SK-N-SH (cell line): ENCODE measurements around the gene MCM10. TPM values are rescaled to one million over a fixed set of nuclear protein-coding genes. Genes with fewer than 3 reads are reported as not detected.

Experiments
- CTCF ChIA-PET: fragments of 300-600, 350-600 bp; formaldehyde crosslinking; extraction: SDS; loops from one replicate; lab custom pipeline; 2021; lab: Yijun Ruan, JAX
- POLR2A ChIA-PET: fragments of 350-600 bp; sonication (Branson Sonifier 250); formaldehyde crosslinking; extraction: SDS; loops from one replicate; lab custom pipeline; 2020; ENCODE audit warnings: antibody characterized with exemption, inconsistent platforms; lab: Yijun Ruan, JAX
- DNase-seq: peaks from one replicate; pipeline ENCODE4 v3.0.0; 2012
- H2AFZ ChIP-seq: fragments of 200-600 bp; sonication (generic); 2 replicates; pipeline ENCODE4 v1.8.1; 2016; ENCODE audit warnings: antibody characterized with exemption, mild to moderate bottlenecking, low read depth
- H3F3A ChIP-seq: fragments of 200-600 bp; sonication (generic); replicated peaks from 2 replicates; pipeline ENCODE3; 2016; ENCODE audit warnings: antibody characterized with exemption, mild to moderate bottlenecking; ENCODE audit not compliant: insufficient read depth
- H3K27ac ChIP-seq, 2 experiments: fragments of 200-500 bp in 1 of 2; fragments of 200-600 bp in 1 of 2; sonication (Bioruptor generic) in 1 of 2; sonication (generic), shearing (Covaris generic) in 1 of 2; 2 replicates each; pipeline versions ENCODE4 v1.5.1 to v1.6.1; 2014 to 2016; ENCODE audit warnings: low read depth in 2 of 2, inconsistent platforms in 1 of 2, low read length in 1 of 2, mild to moderate bottlenecking in 1 of 2, mixed read lengths in 1 of 2
- H3K27me3 ChIP-seq: fragments of 200-600 bp; sonication (generic), shearing (Covaris generic); 2 replicates; pipeline ENCODE4 v1.6.1; 2016; ENCODE audit warnings: mixed run types; ENCODE audit not compliant: insufficient read depth
- H3K36me3 ChIP-seq, 2 experiments: fragments of 200-500 bp in 1 of 2; fragments of 200-600 bp in 1 of 2; sonication (Bioruptor generic) in 1 of 2; sonication (generic) in 1 of 2; replicated peaks in 1 of 2; 2 replicates each; pipeline versions ENCODE3 to v1.5.1; 2014 to 2016; ENCODE audit warnings: low read length in 1 of 2, mild to moderate bottlenecking in 1 of 2; ENCODE audit not compliant: insufficient read depth in 2 of 2, control insufficient read depth in 1 of 2
- H3K4me1 ChIP-seq, 2 experiments: fragments of 200-500 bp in 1 of 2; fragments of 200-600 bp in 1 of 2; sonication (Bioruptor generic) in 1 of 2; sonication (generic), shearing (Covaris generic) in 1 of 2; 2 replicates each; pipeline versions ENCODE4 v1.5.1 to v1.6.1; 2014 to 2016; ENCODE audit warnings: low read depth in 1 of 2, low read length in 1 of 2, mixed run types in 1 of 2; ENCODE audit not compliant: insufficient read depth in 2 of 2, control insufficient read depth in 1 of 2
- H3K4me2 ChIP-seq: fragments of 200-600 bp; sonication (generic), shearing (Covaris generic); 2 replicates; pipeline ENCODE4 v1.6.1; 2017; ENCODE audit warnings: mixed run types
- H3K4me3 ChIP-seq, 2 experiments: fragments of 200-500 bp in 1 of 2; fragments of 200-600 bp in 1 of 2; sonication (Bioruptor generic) in 1 of 2; sonication (generic), shearing (Covaris generic) in 1 of 2; 2 replicates each; pipeline versions ENCODE4 v1.5.1 to v1.8.1; 2014 to 2016; ENCODE audit warnings: low read depth in 2 of 2, inconsistent platforms in 1 of 2, low read length in 1 of 2, mild to moderate bottlenecking in 1 of 2, mixed read lengths in 1 of 2, moderate library complexity in 1 of 2
- H3K79me2 ChIP-seq: fragments of 200-600 bp; sonication (generic); 2 replicates; pipeline ENCODE4 v1.8.1; 2017; ENCODE audit warnings: mild to moderate bottlenecking; ENCODE audit not compliant: insufficient read depth
- H3K9ac ChIP-seq: fragments of 200-600 bp; sonication (generic); 2 replicates; pipeline ENCODE4 v1.6.1; 2017; ENCODE audit warnings: mixed run types
- H3K9me2 ChIP-seq: fragments of 200-600 bp; sonication (generic); 2 replicates; pipeline ENCODE4 v1.6.1; 2017; ENCODE audit warnings: mixed run types
- H3K9me3 ChIP-seq: fragments of 200-600 bp; sonication (generic); 2 replicates; pipeline ENCODE4 v1.6.1; 2017; ENCODE audit warnings: mixed run types, mild to moderate bottlenecking, moderate library complexity
- H4K20me1 ChIP-seq: fragments of 200-600 bp; sonication (generic); 2 replicates; pipeline ENCODE4 v1.6.1; 2017; ENCODE audit warnings: mild to moderate bottlenecking, mixed run types; ENCODE audit not compliant: insufficient read depth
- CHD2 ChIP-seq: fragments of 150-350 bp; IDR thresholded peaks from 2 replicates; pipeline ENCODE4 v1.6.1; 2018; ENCODE audit warnings: low read length; ENCODE audit not compliant: partially characterized antibody
- FOXM1 ChIP-seq: IDR thresholded peaks from 2 replicates; pipeline ENCODE4 v1.4.0; 2012; ENCODE audit warnings: low read depth, mild to moderate bottlenecking
- JUND ChIP-seq: IDR thresholded peaks from 2 replicates; pipeline ENCODE4 v1.4.0; 2012
- MEF2A ChIP-seq: IDR thresholded peaks from 2 replicates; pipeline ENCODE4 v1.4.0; 2012; ENCODE audit warnings: low read depth, borderline replicate concordance
- MXI1 ChIP-seq: IDR thresholded peaks from 2 replicates; pipeline ENCODE4 v1.6.1; 2012; ENCODE audit warnings: mild to moderate bottlenecking, low read depth, low read length, improper control_type of control experiment
- NFIC ChIP-seq: IDR thresholded peaks from 2 replicates; pipeline ENCODE4 v1.4.0; 2012; ENCODE audit warnings: borderline replicate concordance
- RCOR1 ChIP-seq: fragments of 150-350 bp; IDR thresholded peaks from 2 replicates; pipeline ENCODE4 v1.6.1; 2017; ENCODE audit warnings: antibody characterized with exemption, low read length
- RXRA ChIP-seq: IDR thresholded peaks from 2 replicates; pipeline ENCODE4 v1.4.0; 2012; ENCODE audit warnings: low read depth, mild to moderate bottlenecking, borderline replicate concordance
- SIN3A ChIP-seq: IDR thresholded peaks from 2 replicates; pipeline ENCODE4 v1.6.1; 2012; ENCODE audit warnings: low read depth, mild to moderate bottlenecking, low read length, moderate library complexity, borderline replicate concordance
- SMC3 ChIP-seq: IDR thresholded peaks from 2 replicates; pipeline ENCODE4 v1.6.1; 2012; ENCODE audit warnings: low read depth, low read length, improper control_type of control experiment
- TCF12 ChIP-seq: IDR thresholded peaks from 2 replicates; pipeline ENCODE4 v1.4.0; 2012
- TEAD4 ChIP-seq: IDR thresholded peaks from 2 replicates; pipeline ENCODE4 v1.4.0; 2012; ENCODE audit warnings: mild to moderate bottlenecking, borderline replicate concordance; ENCODE audit not compliant: insufficient read depth
- YY1 ChIP-seq: IDR thresholded peaks from 2 replicates; pipeline ENCODE4 v1.4.0; 2012; ENCODE audit warnings: low read depth, mild to moderate bottlenecking
- WGBS: methylation state at CpG from one replicate; pipeline ENCODE4 v1.1.6; 2017; ENCODE audit warnings: low lambda C conversion rate; 5-methylcytosine and 5-hydroxymethylcytosine counted together
- polyA plus RNA-seq, 3 experiments: library from polyadenylated mRNA; depleted of rRNA; stranded (reverse); fragments of >200 nt; gene quantifications; 2 replicates each; pipeline ENCODE4 v1.2.3, GENCODE V29; 2012
- TF ChIP-seq, protein P1 (sequence below): IDR thresholded peaks from 2 replicates; pipeline ENCODE4; 2012
- TF ChIP-seq, protein P2 (sequence below): fragments of 150-350 bp; IDR thresholded peaks from 2 replicates; pipeline ENCODE4 v1.6.1; 2016; ENCODE audit warnings: mild to moderate bottlenecking, low read depth, low read length
- TF ChIP-seq, protein P3 (sequence below): IDR thresholded peaks from 2 replicates; pipeline ENCODE4 v1.4.0; 2012; ENCODE audit warnings: low read depth, borderline replicate concordance
- TF ChIP-seq, protein P4 (sequence below): fragments of 200-600 bp; sonication (generic); IDR thresholded peaks from 2 replicates; pipeline ENCODE4 v1.6.1; 2017; ENCODE audit warnings: antibody characterized with exemption, mild to moderate bottlenecking, moderate library complexity

The MCM10 gene
- polyA plus RNA-seq, 1 of the 3 experiments (the other 2 are of a cell fraction), result 5.1 TPM

DNA sequence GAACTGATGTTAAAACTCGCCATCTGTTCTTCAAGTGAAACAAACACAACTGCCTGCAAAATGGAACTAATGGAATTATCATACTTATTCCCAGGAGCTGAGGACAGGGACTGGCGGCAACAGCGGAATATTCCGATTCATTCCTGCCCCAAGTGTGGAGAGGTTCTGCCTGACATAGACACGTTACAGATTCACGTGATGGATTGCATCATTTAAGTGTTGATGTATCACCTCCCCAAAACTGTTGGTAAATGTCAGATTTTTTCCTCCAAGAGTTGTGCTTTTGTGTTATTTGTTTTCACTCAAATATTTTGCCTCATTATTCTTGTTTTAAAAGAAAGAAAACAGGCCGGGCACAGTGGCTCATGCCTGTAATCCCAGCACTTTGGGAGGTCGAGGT, 24.7 kb upstream of the MCM10 start:
- H3K9ac ChIP-seq, result no peak overlapping the region
- H3K79me2 ChIP-seq, result no peaks in the 10 kb centered on the region
- H3K36me3 ChIP-seq, result peaks cover 44 to 46% of the 10 kb centered on the region in 2 experiments
- no peaks in the 10 kb centered on the region for H3K27me3 ChIP-seq
- H3K27ac ChIP-seq, result no peak overlapping the region
- TF ChIP-seq SIN3A, result no peak
- TF ChIP-seq, protein P1, sequence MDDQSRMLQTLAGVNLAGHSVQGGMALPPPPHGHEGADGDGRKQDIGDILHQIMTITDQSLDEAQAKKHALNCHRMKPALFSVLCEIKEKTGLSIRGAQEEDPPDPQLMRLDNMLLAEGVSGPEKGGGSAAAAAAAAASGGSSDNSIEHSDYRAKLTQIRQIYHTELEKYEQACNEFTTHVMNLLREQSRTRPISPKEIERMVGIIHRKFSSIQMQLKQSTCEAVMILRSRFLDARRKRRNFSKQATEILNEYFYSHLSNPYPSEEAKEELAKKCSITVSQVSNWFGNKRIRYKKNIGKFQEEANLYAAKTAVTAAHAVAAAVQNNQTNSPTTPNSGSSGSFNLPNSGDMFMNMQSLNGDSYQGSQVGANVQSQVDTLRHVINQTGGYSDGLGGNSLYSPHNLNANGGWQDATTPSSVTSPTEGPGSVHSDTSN, result no peak
- TF ChIP-seq, protein P2, sequence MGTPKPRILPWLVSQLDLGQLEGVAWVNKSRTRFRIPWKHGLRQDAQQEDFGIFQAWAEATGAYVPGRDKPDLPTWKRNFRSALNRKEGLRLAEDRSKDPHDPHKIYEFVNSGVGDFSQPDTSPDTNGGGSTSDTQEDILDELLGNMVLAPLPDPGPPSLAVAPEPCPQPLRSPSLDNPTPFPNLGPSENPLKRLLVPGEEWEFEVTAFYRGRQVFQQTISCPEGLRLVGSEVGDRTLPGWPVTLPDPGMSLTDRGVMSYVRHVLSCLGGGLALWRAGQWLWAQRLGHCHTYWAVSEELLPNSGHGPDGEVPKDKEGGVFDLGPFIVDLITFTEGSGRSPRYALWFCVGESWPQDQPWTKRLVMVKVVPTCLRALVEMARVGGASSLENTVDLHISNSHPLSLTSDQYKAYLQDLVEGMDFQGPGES, result no peak
- no peak for TF ChIP-seq NFIC
- TF ChIP-seq, protein P3, sequence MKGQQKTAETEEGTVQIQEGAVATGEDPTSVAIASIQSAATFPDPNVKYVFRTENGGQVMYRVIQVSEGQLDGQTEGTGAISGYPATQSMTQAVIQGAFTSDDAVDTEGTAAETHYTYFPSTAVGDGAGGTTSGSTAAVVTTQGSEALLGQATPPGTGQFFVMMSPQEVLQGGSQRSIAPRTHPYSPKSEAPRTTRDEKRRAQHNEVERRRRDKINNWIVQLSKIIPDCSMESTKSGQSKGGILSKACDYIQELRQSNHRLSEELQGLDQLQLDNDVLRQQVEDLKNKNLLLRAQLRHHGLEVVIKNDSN, result no peak
- no peak for TF ChIP-seq MEF2A
- no peak for TF ChIP-seq CHD2
- TF ChIP-seq, protein P4, sequence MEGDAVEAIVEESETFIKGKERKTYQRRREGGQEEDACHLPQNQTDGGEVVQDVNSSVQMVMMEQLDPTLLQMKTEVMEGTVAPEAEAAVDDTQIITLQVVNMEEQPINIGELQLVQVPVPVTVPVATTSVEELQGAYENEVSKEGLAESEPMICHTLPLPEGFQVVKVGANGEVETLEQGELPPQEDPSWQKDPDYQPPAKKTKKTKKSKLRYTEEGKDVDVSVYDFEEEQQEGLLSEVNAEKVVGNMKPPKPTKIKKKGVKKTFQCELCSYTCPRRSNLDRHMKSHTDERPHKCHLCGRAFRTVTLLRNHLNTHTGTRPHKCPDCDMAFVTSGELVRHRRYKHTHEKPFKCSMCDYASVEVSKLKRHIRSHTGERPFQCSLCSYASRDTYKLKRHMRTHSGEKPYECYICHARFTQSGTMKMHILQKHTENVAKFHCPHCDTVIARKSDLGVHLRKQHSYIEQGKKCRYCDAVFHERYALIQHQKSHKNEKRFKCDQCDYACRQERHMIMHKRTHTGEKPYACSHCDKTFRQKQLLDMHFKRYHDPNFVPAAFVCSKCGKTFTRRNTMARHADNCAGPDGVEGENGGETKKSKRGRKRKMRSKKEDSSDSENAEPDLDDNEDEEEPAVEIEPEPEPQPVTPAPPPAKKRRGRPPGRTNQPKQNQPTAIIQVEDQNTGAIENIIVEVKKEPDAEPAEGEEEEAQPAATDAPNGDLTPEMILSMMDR, result no peak
- TF ChIP-seq YY1, result no peak
- no peak for TF ChIP-seq RCOR1
- TF ChIP-seq, all 33 proteins: peak for 0
- CTCF ChIA-PET, result interaction anchor here (1.9 kb wide), 1 partner anchor 24 kb away, joined by 5 read pairs; no protein-coding TSS in a partner anchor
- no peaks in the 10 kb centered on the region for H4K20me1 ChIP-seq
- 92% methylated on average over 8 of the region's 8 CpGs for WGBS
- POLR2A ChIA-PET, result no interaction called here
- DNase-seq, result no peak
- no peak overlapping the region for H3K4me2 ChIP-seq
- no peak overlapping the region for H2AFZ ChIP-seq
- H3K4me1 ChIP-seq, result no peaks in the 10 kb centered on the region; a peak in 1 of 4 replicates
- no peaks in the 10 kb centered on the region for H3K9me2 ChIP-seq
- H3F3A ChIP-seq, result peaks cover 7% of the 10 kb centered on the region
- no peak overlapping the region for H3K4me3 ChIP-seq
- H3K9me3 ChIP-seq, result no peaks in the 10 kb centered on the region

DNA sequence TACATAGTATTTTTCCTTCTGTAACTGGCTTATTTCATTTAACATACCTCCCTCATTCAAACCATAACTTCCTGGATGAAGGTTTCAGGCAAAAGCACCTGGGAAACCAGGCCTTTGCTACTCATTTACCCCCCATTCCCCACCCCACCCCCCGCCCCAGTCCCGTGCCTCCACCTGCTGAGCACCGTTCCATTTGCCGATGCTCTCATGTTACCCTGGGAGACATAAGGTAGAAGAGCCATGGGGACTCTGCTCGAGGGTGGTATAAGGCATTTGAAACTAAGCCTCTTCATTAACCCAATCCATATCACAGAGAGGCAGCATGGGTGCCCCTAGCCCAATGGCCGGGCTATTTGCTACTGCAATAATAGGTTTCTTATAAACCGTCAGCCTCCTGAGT, 22.2 kb upstream of the MCM10 start:
- CTCF ChIA-PET, result no interaction called here
- peaks cover 32 to 37% of the 10 kb centered on the region in 2 experiments for H3K36me3 ChIP-seq
- no peaks in the 10 kb centered on the region for H3K27me3 ChIP-seq
- H2AFZ ChIP-seq, result no peak overlapping the region
- H3K27ac ChIP-seq, result no peak overlapping the region
- no peaks in the 10 kb centered on the region; a peak in 1 of 4 replicates for H3K4me1 ChIP-seq
- H3F3A ChIP-seq, result peaks cover 7% of the 10 kb centered on the region
- H3K4me3 ChIP-seq, result no peak overlapping the region
- POLR2A ChIA-PET, result no interaction called here
- TF ChIP-seq FOXM1 (no peak), MXI1 (no peak), YY1 (no peak), SMC3 (no peak), CHD2 (no peak), TCF12 (no peak), RXRA (no peak), JUND (no peak), TEAD4 (no peak)
- TF ChIP-seq, protein P4, result no peak
- TF ChIP-seq, all 33 proteins: peak for 0
- Histone ChIP-seq H3K9ac (no peak overlapping the region), H3K4me2 (no peak overlapping the region), H4K20me1 (no peaks in the 10 kb centered on the region), H3K9me3 (no peaks in the 10 kb centered on the region), H3K9me2 (no peaks in the 10 kb centered on the region), H3K79me2 (no peaks in the 10 kb centered on the region)
- 96% methylated on average over 6 of the region's 7 CpGs for WGBS
- DNase-seq, result no peak
